Measurements from ENCODE around the gene ZNF573.
"Not testable (repeated sequence)": the region's sequence is repeated elsewhere in the genome, so short reads cannot be mapped to it uniquely, and the experiment has no call there.

Gene ZNF573
- 0.90 to 9.2 (median 6.2) reads per million in 17 experiments for total RNA-seq

DNA sequence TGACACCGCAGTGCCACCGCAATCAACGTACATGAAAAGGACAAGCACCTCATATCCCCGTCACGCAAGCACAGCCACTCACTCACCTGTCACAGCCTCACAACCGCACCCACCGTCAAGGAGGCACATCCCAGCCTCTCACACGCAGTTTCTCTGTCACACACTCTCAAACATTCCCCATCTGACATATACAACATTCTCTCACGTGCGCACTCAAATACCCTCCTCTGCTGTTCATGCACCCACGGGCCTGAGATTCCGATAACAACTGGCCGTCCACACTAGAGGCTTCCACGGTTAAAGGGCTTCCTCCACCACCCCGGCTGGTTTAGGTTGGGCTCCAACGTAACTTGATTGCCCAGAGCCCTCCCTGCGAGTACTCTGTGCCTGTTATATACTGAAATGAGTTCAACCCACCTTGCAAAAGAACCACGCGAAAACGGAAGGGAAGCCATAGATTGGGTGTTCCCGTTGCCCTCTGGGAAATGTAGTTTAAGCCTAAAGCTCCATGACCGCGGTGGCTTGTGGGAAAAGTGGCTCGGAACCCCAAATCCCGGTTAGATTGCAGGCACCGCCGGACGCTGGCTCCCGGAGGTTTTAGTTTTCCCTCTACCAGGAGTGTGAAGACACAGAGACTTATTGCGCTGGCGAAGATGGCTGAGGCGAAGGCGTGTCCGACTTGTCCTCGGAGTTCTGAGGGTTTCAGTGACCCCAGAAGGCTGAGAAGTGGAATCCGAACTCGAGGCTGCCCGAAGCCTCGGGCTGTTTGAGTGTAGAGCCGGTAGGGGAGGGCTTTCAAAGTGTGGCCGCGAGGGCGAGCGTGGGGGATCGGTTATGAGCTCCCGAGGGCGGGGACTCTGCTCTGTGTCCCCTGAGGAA is at the start of gene ZNF573:
TSS of gene ZNF573 (minus strand) at position 460 of the 879 bp plus-strand sequence. CDS start 5,857 bp downstream, outside the sequence.
- peak; percentile 90 to 94 (median 90) for DNase-seq

DNA sequence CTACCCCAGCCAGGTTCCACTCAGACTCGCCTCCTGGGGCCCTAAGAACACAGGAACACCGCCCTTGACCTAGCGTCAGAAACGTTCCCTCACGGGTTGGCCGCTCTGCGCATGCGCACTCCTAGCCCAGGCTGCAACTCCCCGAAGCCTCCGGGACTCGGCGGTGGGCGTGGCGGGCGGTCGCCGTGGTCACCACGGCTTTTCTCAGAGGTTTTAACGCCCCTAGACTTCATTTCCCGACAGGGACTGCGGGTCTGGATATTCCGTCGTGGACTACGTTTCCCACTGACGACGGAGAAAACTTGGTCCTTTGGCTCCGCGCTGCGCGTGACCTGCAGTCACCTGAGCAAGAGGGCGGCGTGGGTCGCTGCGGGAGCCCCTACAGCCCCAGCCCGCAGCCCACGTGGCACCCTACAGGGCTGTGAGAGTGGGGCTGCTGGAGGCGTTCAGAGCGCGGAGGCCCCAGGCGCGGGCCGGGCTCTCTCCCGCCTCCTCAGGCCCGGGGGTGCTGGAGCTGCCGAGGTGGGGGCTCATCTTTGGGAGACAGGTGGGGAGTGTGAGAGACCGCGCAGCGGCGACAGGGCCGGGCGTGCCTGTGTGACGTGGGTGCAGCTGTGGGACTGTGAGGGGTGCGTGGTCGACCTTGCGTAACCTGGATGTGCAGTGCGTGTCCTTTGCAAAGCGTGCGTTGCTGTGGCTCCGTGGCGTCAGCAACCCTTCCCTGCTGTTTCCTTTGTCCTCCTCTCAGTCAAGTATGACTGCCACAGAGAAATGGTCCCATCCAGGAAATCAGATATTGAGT is 38.0 kb upstream of the ZNF573 start:
- peak; percentile 4 to 41 (median 26) for DNase-seq

DNA sequence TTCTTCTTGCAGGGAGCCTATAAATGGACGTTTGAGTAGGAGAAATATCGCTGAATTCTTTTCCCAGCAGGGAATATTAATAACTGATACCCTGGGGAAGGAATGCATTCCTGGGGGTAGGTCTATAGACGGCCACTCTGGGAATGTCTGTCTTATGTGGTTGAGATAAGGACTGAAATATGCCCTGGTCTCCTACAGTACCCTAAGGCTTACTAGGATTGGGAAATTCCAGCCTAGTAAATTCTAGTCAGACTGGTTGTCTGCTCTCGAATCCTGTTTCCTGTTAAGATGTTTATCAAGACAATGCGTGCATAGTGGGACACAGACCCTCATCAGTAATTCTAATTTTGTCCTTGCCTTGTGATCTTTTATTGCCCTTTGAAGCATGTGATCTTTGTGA is 36.2 kb upstream of the ZNF573 start:
- not testable (repeated sequence) for DNase-seq

DNA sequence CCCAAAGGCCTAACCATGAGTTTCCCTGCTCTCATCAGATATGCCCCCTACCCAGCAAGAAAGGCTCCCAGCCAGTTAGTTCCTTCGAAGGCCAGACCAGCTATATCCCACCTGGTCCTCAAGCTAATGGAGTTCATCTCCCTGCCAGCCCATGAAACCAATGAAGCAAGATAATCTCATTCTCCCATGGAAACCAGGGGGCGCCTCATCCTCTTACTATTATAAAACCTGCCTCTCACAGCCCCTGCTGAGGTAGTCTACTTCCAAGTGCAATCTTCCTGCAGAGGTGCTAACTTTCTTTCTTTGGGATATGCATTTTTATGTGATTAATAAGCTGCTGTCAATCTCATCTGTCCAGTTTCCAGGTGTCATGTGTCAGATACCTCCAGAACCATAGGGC is 34.0 kb upstream of the ZNF573 start:
- DNase-seq: no peak

DNA sequence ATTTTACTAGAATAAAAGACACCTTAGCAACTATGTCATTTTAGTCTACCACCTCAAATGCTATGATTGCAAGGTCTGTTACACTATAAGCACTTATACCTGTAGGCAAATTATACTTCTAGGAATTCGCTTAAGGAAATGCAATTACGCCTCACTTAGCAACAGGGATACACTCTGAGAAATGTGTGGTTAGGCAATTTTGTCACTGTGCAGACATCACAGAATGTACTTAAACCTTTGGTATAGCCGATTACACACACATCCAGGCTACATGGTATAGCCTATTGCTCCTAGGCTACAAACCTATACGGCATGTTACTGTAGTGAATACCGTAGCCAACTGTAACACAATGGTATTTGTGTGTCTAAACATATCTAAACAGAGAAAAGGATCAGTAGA is 30.0 kb upstream of the ZNF573 start:
- DNase-seq: no peak

DNA sequence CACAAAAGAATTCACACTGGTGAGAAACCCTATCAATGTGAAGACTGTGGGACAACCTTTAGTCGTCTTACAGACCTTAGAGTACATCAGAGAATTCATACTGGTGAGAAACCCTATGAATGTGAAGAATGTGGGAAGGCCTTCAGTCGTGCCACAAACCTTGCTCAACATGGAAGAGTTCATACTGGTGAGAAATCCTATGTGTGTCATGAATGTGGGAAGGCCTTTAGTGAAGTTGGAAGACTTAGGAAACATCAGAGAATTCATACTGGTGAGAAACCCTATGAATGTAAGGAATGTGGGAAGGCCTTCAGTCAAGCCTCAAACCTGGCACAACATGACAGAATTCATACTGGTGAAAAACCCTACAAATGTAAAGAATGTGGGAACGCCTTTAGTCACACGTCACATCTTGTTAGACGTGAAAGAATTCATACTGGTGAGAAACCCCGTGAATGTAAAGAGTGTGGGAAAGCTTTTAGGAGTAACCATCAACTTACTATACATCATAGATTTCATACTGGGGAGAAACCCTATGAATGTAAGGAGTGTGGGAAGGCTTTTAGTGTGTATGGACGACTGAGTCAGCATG is 24.0 kb upstream of the ZNF573 start:
- no peak for DNase-seq

DNA sequence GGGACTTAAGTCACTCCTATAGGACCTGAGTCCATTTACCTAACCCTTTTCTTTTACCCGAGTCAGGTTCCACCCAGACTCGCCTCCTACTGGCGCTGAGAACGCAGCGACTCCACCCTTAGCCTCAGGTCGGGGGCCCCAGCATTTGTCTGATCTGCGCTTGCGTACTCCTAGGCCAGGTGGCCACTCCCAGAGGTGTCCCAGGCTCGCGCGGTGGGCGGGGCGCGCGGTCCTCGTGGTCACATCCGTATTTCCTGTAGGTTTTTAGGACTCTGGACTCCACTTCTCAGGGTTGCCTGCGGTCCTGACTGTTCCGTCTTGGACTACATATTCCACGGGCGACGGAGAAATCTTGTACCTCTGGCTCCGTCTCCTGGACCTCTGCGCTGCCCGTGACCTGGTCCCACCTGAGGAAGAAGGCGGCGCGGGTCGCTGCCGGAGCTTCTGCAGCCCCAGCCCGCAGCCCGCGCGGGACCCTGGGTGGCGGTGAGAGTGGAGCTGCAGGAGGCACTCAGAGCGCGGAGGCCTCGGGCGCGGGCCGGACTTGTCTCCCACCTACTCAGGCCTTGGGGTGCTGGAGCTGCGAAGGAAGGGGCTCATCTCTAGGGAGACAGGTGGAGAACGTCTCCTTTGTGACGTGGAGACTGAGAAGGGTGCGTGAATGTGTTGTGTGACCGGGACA is 11.0 kb upstream of the ZNF573 start:
- DNase-seq: no peak

DNA sequence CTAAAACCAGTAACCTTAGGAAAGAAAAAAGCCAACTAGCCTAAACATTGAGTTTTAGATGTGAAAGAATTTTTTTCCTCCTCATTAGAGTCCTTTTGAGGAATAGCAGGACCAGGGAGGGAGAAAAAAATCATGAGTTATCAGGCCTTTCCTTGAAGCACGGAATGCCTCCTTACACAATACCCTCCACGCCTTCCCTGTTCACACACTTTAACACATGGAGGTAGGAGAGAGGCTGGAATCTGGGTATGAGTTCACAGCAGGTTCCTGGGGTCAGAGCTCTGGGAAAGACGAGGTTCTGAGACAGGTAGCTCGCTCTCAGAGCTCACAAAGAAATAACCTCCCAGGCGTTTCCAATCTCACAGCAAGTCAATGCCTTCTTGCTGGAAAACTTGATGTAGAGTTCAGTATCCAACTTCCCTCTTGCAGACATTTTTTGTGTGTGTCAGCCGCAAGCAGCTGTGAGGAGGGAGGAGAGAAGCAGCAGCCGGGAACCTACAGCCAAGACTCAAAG is 716 bp downstream of the ZNF573 start:
- peak; percentile 25 to 44 (median 36) for DNase-seq

DNA sequence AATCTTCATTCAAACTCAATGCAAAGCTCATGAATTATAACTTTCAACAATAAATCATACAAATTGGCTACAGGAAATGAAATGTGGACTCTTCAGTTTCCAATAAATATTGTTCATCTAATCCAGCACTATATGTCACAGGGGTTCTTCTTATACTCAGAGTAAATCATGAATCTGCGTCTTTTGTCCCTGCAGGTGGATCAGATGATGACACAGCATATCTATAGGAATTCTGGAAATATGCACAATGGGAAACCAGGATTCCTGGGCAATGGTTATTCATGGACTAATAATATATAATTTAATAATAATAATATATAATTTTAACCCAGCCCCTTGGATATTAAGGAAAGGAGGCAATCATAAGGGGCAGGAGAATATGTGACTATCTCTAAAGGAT is 8.4 kb downstream of the ZNF573 start:
- DNase-seq: no peak

DNA sequence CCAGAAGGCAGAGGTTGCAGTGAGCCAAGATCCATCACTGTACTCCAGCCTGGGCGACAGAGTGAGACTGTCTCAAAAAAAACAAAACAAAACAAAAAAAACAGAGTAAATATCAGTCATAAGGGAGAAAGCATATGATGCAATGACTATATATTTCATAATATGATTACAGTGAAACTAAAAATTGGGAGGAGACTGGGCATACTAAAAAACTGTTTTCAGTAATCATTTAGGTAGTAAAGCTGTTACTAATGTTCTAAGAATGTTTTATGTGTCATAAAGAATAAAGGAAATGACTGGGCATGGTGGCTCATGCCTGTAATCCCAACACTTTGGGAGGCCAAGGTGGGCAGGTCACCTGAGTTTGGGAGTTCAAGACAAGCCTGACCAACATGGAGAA is 15.9 kb downstream of the ZNF573 start:
- no peak for DNase-seq

DNA sequence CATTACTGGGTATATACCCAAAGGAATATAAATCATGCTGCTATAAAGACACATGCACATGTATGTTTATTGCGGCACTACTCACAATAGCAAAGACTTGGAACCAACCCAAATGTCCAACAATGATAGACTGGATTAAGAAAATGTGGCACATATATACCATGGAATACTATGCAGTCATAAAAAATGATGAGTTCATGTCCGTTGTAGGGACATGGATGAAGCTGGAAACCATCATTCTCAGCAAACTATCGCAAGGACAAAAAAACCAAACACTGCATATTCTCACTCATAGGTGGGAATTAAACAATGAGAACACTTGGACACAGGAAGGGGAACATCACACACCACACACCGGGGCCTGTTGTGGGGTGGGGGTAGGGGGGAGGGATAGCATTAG is 21.7 kb downstream of the ZNF573 start:
- DNase-seq: not testable (repeated sequence)

DNA sequence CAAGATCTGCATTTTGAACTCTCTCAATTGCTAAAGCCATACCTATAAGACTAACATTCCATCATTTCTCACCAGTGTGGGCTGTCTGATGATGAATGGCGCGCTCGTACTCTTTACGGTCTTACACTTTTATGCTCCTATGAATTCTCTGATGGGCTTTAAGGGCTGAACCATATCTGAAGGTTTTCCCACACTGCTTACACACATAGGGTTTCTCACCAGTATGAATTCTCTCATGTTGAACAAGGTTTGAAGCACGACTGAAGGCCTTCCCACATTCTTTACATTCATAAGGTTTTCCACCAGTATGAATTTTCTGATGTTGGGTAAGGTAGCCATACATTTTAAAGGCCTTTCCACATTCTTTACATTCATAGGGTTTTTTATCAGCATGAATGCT is 41.0 kb downstream of the ZNF573 start:
- DNase-seq: no peak

DNA sequence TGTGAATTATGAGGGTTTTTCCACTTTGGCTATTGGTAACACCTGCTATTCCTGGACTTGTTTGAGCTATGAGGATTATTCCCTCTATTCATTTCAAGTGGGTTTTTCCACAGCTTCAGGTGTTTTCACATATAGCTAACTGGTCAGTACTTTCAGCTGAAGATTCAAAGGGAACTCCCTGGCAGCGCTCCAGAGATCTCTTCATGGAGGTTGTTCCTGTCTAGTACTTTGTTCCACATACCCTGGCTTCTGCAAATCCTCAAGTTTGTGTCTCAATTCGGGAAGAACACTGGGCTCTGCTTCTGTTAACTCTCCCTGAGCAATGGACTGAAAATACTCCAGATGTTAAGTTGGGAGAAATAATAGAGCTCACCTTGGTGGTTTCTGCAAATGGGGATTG is 54.2 kb downstream of the ZNF573 start:
- DNase-seq: no peak

DNA sequence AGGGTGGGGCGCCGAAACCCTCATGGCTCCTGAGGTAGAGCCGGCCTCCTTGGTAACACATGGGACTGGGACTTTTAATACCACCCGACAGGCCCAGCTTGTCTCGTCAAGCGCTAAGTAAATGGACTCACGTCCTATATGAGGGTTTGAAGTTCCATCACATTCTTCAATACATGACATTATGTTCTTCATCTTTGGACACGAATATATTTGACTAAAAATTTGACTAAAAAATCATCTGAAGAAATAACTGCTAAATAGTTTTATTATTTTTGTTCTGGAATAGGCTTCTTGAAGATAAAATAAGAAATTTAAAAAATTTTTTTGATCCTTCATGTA is 59.5 kb downstream of the ZNF573 start:
- DNase-seq: no peak

DNA sequence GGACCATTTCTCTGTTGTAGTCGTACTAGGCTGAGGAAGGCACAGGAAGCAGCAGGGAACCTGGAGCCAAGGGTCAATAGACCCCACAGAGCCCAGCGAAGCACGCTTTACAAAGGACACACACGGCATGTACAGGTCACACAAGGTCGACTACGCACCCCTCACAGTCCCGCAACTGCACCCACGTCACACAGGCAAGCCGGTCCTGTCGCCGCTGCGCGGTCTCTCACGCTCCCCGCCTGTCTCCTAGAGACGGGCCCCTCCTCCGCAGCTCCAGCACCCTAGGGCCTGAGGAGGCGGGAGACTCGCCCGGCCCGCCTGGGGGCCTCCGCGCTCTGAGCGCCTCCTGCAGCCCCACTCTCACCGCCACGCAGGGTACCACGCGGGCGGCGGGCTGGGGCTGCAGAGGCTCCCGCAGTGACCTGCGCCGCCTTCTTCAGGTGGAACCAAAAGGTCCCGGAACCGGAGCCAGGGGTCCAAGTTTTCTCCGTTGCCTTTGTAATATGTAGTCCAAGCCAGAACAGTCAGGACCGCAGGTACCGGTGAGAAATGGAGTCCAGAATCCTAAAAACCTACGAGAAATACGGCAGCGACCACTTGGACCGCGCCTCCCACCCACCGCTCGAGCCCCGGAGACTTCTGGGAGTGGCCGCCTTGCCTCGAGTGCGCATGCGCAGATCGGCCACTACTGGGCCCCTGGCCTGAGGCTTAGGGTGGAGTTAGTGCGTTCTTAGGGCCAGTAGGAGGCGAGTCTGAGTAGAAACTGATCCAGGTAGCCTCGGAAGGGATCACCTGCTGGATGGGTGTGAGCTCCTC is 60.1 kb downstream of the ZNF573 start, which contains the start of gene ZNF607:
TSS of gene ZNF607 (minus strand) at position 651 of the 816 bp plus-strand sequence. CDS start 8,143 bp downstream, outside the sequence.
- peak; percentile 89 to 93 (median 92) for DNase-seq

DNA sequence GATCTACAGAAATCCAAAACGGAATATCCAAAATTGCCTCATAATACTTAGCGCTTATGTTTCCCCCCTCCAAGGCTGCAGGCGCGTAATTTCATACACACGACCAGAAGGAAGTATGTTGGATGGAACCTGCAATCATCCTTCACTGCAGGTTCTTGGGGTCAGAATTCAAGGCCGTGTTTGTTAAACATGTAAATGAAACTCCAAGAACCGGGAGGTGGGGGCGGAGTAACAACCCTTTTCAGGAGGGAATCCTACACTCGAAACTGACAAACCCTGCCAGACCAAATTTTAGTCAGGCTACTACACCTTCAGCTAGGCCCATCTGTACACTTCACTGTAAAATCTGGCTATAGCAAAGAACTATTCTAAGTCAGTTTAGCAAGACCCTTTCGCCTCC is 61.1 kb downstream of the ZNF573 start:
- no peak for DNase-seq

DNA sequence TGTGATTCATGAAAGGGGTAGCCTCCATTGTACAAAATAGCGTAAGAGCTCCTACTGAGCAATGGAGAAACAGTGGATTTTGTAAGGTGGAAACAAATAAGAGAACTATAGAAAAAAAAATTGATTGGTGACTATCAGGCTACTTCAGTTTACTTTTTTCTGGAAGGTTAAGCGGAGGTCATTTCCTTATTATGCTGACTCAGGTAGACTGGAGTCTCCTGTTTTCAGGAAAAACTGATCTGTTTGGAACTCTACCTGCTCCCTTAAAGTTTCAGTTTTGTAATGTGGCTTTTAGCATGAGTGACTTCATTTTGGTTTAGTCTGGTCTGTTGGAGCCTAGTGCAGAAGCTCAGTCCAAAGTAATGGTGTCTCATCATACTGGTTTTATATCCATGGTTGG is 63.2 kb downstream of the ZNF573 start:
- no peak for DNase-seq

DNA sequence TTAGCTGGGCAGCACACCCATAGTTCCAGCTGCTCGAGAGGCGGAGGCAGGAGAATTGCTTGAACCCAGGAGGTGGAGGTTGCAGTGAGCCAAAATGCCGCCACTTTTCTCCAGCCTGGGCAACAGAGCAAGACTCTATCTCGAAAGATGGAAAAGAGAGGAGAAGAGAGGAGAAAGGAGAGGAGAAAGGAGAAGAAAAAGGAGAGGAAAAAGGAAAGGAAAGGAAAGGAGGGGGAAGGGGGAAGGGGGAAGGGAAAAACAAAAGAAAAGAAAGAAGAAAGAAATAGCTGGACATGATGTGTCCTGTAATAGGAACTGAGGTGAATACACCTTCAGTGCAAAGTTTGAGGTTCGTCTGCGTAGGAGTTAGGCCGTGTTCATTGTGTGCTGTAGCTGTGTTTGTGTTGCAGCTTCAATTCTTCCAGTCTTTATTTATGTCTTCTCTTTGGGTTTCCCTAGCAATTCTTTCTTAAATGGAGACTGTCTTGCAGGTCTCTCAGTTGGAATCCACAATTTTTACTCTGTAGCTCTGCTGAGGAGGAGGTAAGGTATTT is 73.3 kb downstream of the ZNF573 start:
- DNase-seq: no peak

DNA sequence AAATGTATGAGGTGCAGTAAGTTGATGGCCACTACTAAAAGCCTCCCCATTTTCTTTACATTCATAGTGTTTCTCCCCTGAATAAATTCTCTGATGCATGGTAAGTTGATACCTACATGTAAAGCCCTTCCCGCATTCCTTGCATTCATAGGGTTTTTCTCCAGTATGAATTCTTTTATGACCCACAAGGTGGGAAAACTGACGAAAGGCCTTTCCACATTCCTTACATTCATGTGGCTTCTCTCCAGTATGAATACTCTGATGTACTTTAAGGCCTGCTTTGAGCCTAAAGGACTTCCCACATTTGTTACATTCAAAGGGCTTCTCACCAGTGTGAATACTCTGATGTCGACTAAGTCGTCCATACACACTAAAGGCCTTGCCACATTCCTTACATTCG is 80.3 kb downstream of the ZNF573 start:
- no peak for DNase-seq

DNA sequence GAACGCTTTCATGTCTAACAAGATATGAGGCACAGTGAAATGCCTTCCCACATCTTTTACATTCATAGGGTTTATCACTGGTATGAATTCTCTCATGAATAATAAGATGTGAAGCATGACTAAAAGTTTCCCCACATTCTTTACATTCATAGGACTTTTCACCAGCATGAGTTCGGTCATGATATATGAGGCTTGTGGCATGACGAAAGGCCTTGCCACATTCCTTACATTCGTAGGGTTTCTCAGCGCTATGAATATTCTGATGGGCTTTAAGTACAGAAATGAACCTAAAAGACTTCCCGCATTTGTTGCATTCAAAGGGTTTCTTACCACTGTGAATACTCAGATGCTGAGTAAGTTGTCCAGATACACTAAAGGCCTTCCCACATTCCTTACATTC is 81.2 kb downstream of the ZNF573 start:
- DNase-seq: no peak
